GM23338 (cell line): ENCODE data around the gene RNF6. TPM values are rescaled to one million over a fixed set of nuclear protein-coding genes. Genes with fewer than 3 reads are reported as not detected.
"Not testable (repeated sequence)": the region's sequence is repeated elsewhere in the genome, so short reads cannot be mapped to it uniquely, and the experiment has no call there.

Experiments used
- ATAC-seq: fragments of 200-7000 bp; cut with Tn5 transposase; 3 replicates; pipeline ENCODE4 v1.9.1; 2020
- DNase-seq: peaks from one replicate; pipeline ENCODE4 v3.0.0-alpha.2; 2015; ENCODE audit warnings: low spot score
- H2AFZ ChIP-seq: fragments of 200-600 bp; sonication (generic); 2 replicates; pipeline ENCODE4 v1.8.0; 2016; ENCODE audit warnings: antibody characterized with exemption, mild to moderate bottlenecking, moderate library complexity
- H3F3A ChIP-seq: fragments of 200-600 bp; sonication (generic); replicated peaks from 2 replicates; pipeline ENCODE4 v1.8.0; 2017; ENCODE audit warnings: antibody characterized with exemption, mixed run types, low read depth
- H3K27ac ChIP-seq: fragments of 200-600 bp; sonication (generic); 2 replicates; pipeline ENCODE4 v1.6.1; 2016; ENCODE audit warnings: low read depth
- H3K27me3 ChIP-seq: fragments of 200-600 bp; sonication (generic); 2 replicates; pipeline ENCODE4 v1.8.0; 2016; ENCODE audit warnings: mild to moderate bottlenecking, mixed run types, moderate library complexity; ENCODE audit not compliant: insufficient read depth
- H3K36me3 ChIP-seq: fragments of 200-600 bp; sonication (generic); 2 replicates; pipeline ENCODE4 v1.8.0; 2016; ENCODE audit warnings: mild to moderate bottlenecking; ENCODE audit not compliant: insufficient read depth
- H3K4me1 ChIP-seq: fragments of 200-600 bp; sonication (generic); 2 replicates; pipeline ENCODE4 v1.8.0; 2016; ENCODE audit warnings: mild to moderate bottlenecking, moderate library complexity; ENCODE audit not compliant: insufficient read depth
- H3K4me2 ChIP-seq: fragments of 200-600 bp; sonication (generic); 2 replicates; pipeline ENCODE4 v1.7.1; 2017; ENCODE audit warnings: mixed run types
- H3K4me3 ChIP-seq: fragments of 200-600 bp; sonication (generic); 2 replicates; pipeline ENCODE4 v1.6.1; 2016; ENCODE audit warnings: mixed run types
- H3K79me2 ChIP-seq: fragments of 200-600 bp; sonication (generic); replicated peaks from 2 replicates; pipeline ENCODE4 v1.8.0; 2017; ENCODE audit warnings: mild to moderate bottlenecking; ENCODE audit not compliant: insufficient read depth
- H3K9me2 ChIP-seq: fragments of 200-600 bp; sonication (generic); 2 replicates; pipeline ENCODE4 v1.8.0; 2017; ENCODE audit not compliant: insufficient read depth
- H4K20me1 ChIP-seq: fragments of 200-600 bp; sonication (generic); replicated peaks from 2 replicates; pipeline ENCODE4 v1.8.0; 2017; ENCODE audit warnings: mild to moderate bottlenecking; ENCODE audit not compliant: insufficient read depth
- H3K27ac Mint-ChIP-seq: 2 replicates; pipeline ENCODE4 v1.8.0; 2020; ENCODE audit warnings: inconsistent platforms, mild to moderate bottlenecking, moderate library complexity, mixed read lengths
- H3K27me3 Mint-ChIP-seq: 3 replicates; pipeline ENCODE4 v1.8.0; 2022; ENCODE audit warnings: low read depth, mild to moderate bottlenecking, moderate library complexity, mixed read lengths, inconsistent platforms; ENCODE audit not compliant: insufficient read depth, poor library complexity
- H3K36me3 Mint-ChIP-seq: 3 replicates; pipeline ENCODE4 v1.8.0; 2021; ENCODE audit warnings: low read depth, mild to moderate bottlenecking, inconsistent platforms, moderate library complexity, mixed read lengths
- H3K4me1 Mint-ChIP-seq: 3 replicates; pipeline ENCODE4 v1.8.0; 2020; ENCODE audit warnings: mild to moderate bottlenecking, inconsistent platforms, mixed read lengths
- H3K4me3 Mint-ChIP-seq: 3 replicates; pipeline ENCODE4 v1.8.0; 2021; ENCODE audit warnings: moderate library complexity, mild to moderate bottlenecking, inconsistent platforms, mixed read lengths
- H3K9me3 Mint-ChIP-seq: 3 replicates; pipeline ENCODE4 v1.8.0; 2020; ENCODE audit warnings: moderate library complexity, mild to moderate bottlenecking, inconsistent platforms, mixed read lengths
- CREB1 ChIP-seq: fragments of 250-450 bp; sonication (Bioruptor Pico); IDR thresholded peaks from 2 replicates; pipeline ENCODE4 v1.5.0; 2020; ENCODE audit warnings: low read depth, mild to moderate bottlenecking, moderate library complexity
- CTCF ChIP-seq, 2 experiments: fragments of 200-600 bp in 1 of 2; sonication (generic) in 1 of 2; conservative IDR thresholded peaks; 2 replicates each; pipeline versions ENCODE4 v1.5.1 to v1.6.1; 2016 to 2017; ENCODE audit warnings: antibody characterized with exemption in 2 of 2, low read depth in 2 of 2, mild to moderate bottlenecking in 2 of 2, moderate library complexity in 1 of 2
- ETS1 ChIP-seq: IDR thresholded peaks from 2 replicates; pipeline ENCODE4 v1.6.1; 2016; ENCODE audit warnings: antibody characterized with exemption
- EZH2 ChIP-seq: fragments of 200-600 bp; sonication (generic); IDR thresholded peaks from one replicate; pipeline ENCODE4 v1.8.0; 2017; ENCODE audit warnings: antibody characterized with exemption, mild to moderate bottlenecking, low read depth; ENCODE audit not compliant: unreplicated experiment
- EZH2phosphoT487 ChIP-seq: fragments of 200-600 bp; sonication (generic); IDR thresholded peaks from one replicate; pipeline ENCODE4 v1.8.1; 2018; ENCODE audit warnings: antibody characterized with exemption; ENCODE audit not compliant: unreplicated experiment
- JUNB ChIP-seq: IDR thresholded peaks from one replicate; pipeline ENCODE4 v1.6.1; 2016; ENCODE audit warnings: antibody characterized with exemption; ENCODE audit not compliant: unreplicated experiment
- NANOG ChIP-seq: IDR thresholded peaks from 2 replicates; pipeline ENCODE4 v1.6.1; 2016; ENCODE audit warnings: antibody characterized with exemption, borderline replicate concordance
- POLR2AphosphoS5 ChIP-seq: IDR thresholded peaks from 2 replicates; pipeline ENCODE4 v1.6.1; 2016; ENCODE audit warnings: antibody characterized with exemption, low read depth
- REST ChIP-seq: IDR thresholded peaks from one replicate; pipeline ENCODE4 v1.6.1; 2018; ENCODE audit warnings: antibody characterized with exemption; ENCODE audit not compliant: unreplicated experiment
- STAT1 ChIP-seq: IDR thresholded peaks from one replicate; pipeline ENCODE4 v1.6.1; 2016; ENCODE audit warnings: antibody characterized with exemption; ENCODE audit not compliant: unreplicated experiment
- ZNF114 ChIP-seq: fragments of 250-450 bp; sonication (Bioruptor Pico); IDR thresholded peaks from 2 replicates; pipeline ENCODE4 v1.5.0; 2020; ENCODE audit warnings: mild to moderate bottlenecking, moderate library complexity
- ZNF331 ChIP-seq: fragments of 250-450 bp; sonication (Bioruptor Pico); IDR thresholded peaks from 2 replicates; pipeline ENCODE4 v1.5.0; 2020; ENCODE audit warnings: low read depth, mild to moderate bottlenecking, moderate library complexity
- polyA plus RNA-seq: library from polyadenylated mRNA; unstranded; fragments of >200 nt; fragmentation: Nextera tagmentation; extraction: Ambion mirVana; gene quantifications from 2 replicates; pipeline ENCODE4 v1.2.1, GENCODE V29; 2016
- total RNA-seq: library from RNA; depleted of rRNA; stranded (reverse); fragments of >200 nt; shearing (Covaris generic); gene quantifications from 2 replicates; pipeline ENCODE4 v1.2.3, GENCODE V29; 2014

The RNF6 gene
- total and polyA plus RNA-seq, 2 experiments from 2014 or later, result 11.8 to 18.8 TPM

GRCh38 chr13:26252006-26252405, 29.9 kb upstream of the RNF6 start:
- H3K79me2 ChIP-seq, result peaks cover 25% of the 10 kb centered on the region
- H3K9me2 ChIP-seq, H3K4me3 Mint-ChIP-seq, H3K27ac ChIP-seq, H3K27ac Mint-ChIP-seq, DNase-seq, ATAC-seq, H3K4me3 ChIP-seq, H3K36me3 ChIP-seq, H3K27me3 Mint-ChIP-seq, H3K27me3 ChIP-seq, H3K4me2 ChIP-seq, H2AFZ ChIP-seq, H3K36me3 Mint-ChIP-seq, H3F3A ChIP-seq, H3K9me3 Mint-ChIP-seq: not testable (repeated sequence)
- peaks cover 12% of the 10 kb centered on the region; the same call in 2 of the 3 replicates for H3K4me1 Mint-ChIP-seq
- H4K20me1 ChIP-seq, result peaks cover 17% of the 10 kb centered on the region
- H3K4me1 ChIP-seq, result peaks cover 18% of the 10 kb centered on the region

GRCh38 chr13:26249551-26249950, 27.4 kb upstream of the RNF6 start:
- no peaks in the 10 kb centered on the region for H3K36me3 Mint-ChIP-seq
- peaks cover 5% of the 10 kb centered on the region for H3K27me3 Mint-ChIP-seq
- no peak overlapping the region for H3K4me3 Mint-ChIP-seq
- TF ChIP-seq JUNB (no peak), NANOG (no peak), EZH2 (no peak), REST (no peak), CREB1 (CRISPR knock-in tag) (no peak), ETS1 (no peak), POLR2AphosphoS5 (no peak), CTCF (conservative IDR thresholded peaks at IDR 0.05; ENCODE audit: low read depth in 2 of 2) (no peak), STAT1 (no peak), EZH2phosphoT487 (no peak), ZNF331 (no peak), ZNF114 (CRISPR knock-in tag) (no peak)

More at GRCh38 chr13:26249551-26249950, 27.4 kb upstream of the RNF6 start:
- Histone ChIP-seq H3K27ac (no peak overlapping the region), H4K20me1 (no peaks in the 10 kb centered on the region), H3F3A (no peaks in the 10 kb centered on the region), H2AFZ (no peak overlapping the region), H3K4me1 (no peaks in the 10 kb centered on the region; the same call in 1 of the 2 replicates), H3K4me2 (no peak overlapping the region), H3K27me3 (no peaks in the 10 kb centered on the region), H3K4me3 (no peak overlapping the region), H3K79me2 (peaks cover under 1% of the 10 kb centered on the region; the same call in 1 of the 2 replicates), H3K36me3 (no peaks in the 10 kb centered on the region), H3K9me2 (no peaks in the 10 kb centered on the region)
- Mint-ChIP-seq H3K4me1 (no peaks in the 10 kb centered on the region; the same call in 1 of the 3 replicates), H3K27ac (no peak overlapping the region), H3K9me3 (no peaks in the 10 kb centered on the region)
- DNase-seq (no peak), ATAC-seq (no peak)
